OCI-LY1 (cell line): ENCODE results near the gene SUN5.

Experiments used
- H2AFZ ChIP-seq: fragments of 200-600 bp; sonication (generic), shearing (Covaris generic); 2 replicates; pipeline ENCODE4 v1.6.0; 2014; ENCODE audit warnings: antibody characterized with exemption, mild to moderate bottlenecking, low read length
- H3F3A ChIP-seq: fragments of 200-600 bp; sonication (generic), shearing (Covaris generic); 2 replicates; pipeline ENCODE4 v1.6.0; 2014; ENCODE audit warnings: mild to moderate bottlenecking, antibody characterized with exemption, low read length, moderate library complexity; ENCODE audit not compliant: insufficient read depth
- H3K27ac ChIP-seq: fragments of 200-600 bp; sonication (generic); 2 replicates; pipeline ENCODE4 v1.5.1; 2014; ENCODE audit warnings: low read length, mixed run types, mild to moderate bottlenecking, low read depth; ENCODE audit not compliant: poor library complexity, severe bottlenecking
- H3K27me3 ChIP-seq: fragments of 200-600 bp; sonication (generic); 2 replicates; pipeline ENCODE4 v1.6.0; 2014; ENCODE audit warnings: antibody characterized with exemption, mild to moderate bottlenecking, low read length, moderate library complexity; ENCODE audit not compliant: insufficient read depth
- H3K36me3 ChIP-seq: fragments of 200-600 bp; sonication (generic); 2 replicates; pipeline ENCODE4 v1.6.1; 2014; ENCODE audit warnings: mild to moderate bottlenecking, antibody characterized with exemption, low read length, moderate library complexity, mixed read lengths; ENCODE audit not compliant: insufficient read depth
- H3K4me1 ChIP-seq: fragments of 200-600 bp; sonication (generic); 2 replicates; pipeline ENCODE4 v1.5.1; 2014; ENCODE audit warnings: mild to moderate bottlenecking, low read length, moderate library complexity; ENCODE audit not compliant: insufficient read depth, severe bottlenecking
- H3K4me2 ChIP-seq: fragments of 200-600 bp; sonication (generic), shearing (Covaris generic); 2 replicates; pipeline ENCODE4 v1.6.1; 2014; ENCODE audit warnings: low read length
- H3K4me3 ChIP-seq: fragments of 200-600 bp; sonication (generic); 2 replicates; pipeline ENCODE4 v1.5.1; 2014; ENCODE audit warnings: low read length, low read depth, mild to moderate bottlenecking, mixed read lengths; ENCODE audit not compliant: poor library complexity, severe bottlenecking
- H3K79me2 ChIP-seq: fragments of 200-600 bp; shearing (Covaris generic); 2 replicates; pipeline ENCODE4 v1.6.1; 2016; ENCODE audit warnings: mixed run types, low read length, mixed read lengths; ENCODE audit not compliant: insufficient read depth
- H3K9ac ChIP-seq: fragments of 200-600 bp; sonication (generic), shearing (Covaris generic); 2 replicates; pipeline ENCODE4 v1.6.1; 2014; ENCODE audit warnings: mild to moderate bottlenecking, low read length, mixed read lengths
- H3K9me2 ChIP-seq: fragments of 200-600 bp; sonication (generic), shearing (Covaris generic); 2 replicates; pipeline ENCODE4 v1.6.1; 2014; ENCODE audit warnings: low read depth, mild to moderate bottlenecking, low read length, mixed read lengths
- H3K9me3 ChIP-seq: fragments of 200-600 bp; shearing (Covaris generic); 2 replicates; pipeline ENCODE4 v1.6.1; 2014; ENCODE audit warnings: low read length, mixed read lengths
- H4K20me1 ChIP-seq: fragments of 200-600 bp; sonication (generic), shearing (Covaris generic); 2 replicates; pipeline ENCODE4 v1.6.0; 2016; ENCODE audit warnings: mild to moderate bottlenecking, low read length; ENCODE audit not compliant: insufficient read depth
- CTCF ChIP-seq: fragments of 200-600 bp; sonication (generic), shearing (Covaris generic); IDR thresholded peaks from 2 replicates; pipeline ENCODE4 v1.5.1; 2017; ENCODE audit warnings: mild to moderate bottlenecking, antibody characterized with exemption, low read length, moderate library complexity, mixed read lengths
- EZH2 ChIP-seq: fragments of 200-600 bp; sonication (generic), shearing (Covaris generic); IDR thresholded peaks from 2 replicates; pipeline ENCODE4 v1.8.0; 2017; ENCODE audit warnings: borderline replicate concordance, mixed run types, mild to moderate bottlenecking, antibody characterized with exemption, low read length, moderate library complexity, mixed read lengths

SUN5 gene

GRCh38 chr20:33004141-33004751 lies at the start of gene SUN5:
TSS of gene SUN5 (minus strand) at chr20:33004433. CDS start at chr20:33004340, 93 bp downstream.
- H3K27me3 ChIP-seq: peaks cover 4% of the 10 kb centered on the region; the same call in 1 of the 2 replicates
- no peak within 1 kb of the TSS for H2AFZ ChIP-seq
- no peaks in the 10 kb centered on the region for H3K9me2 ChIP-seq
- no peak within 1 kb of the TSS for H3K4me2 ChIP-seq
- no peak within 1 kb of the TSS for H3K27ac ChIP-seq
- no peak within 1 kb of the TSS for H3K9ac ChIP-seq
- H3F3A ChIP-seq: no peaks in the 10 kb centered on the region
- H3K4me3 ChIP-seq: no peak within 1 kb of the TSS
- no peaks in the 10 kb centered on the region for H4K20me1 ChIP-seq
- H3K4me1 ChIP-seq: no peaks in the 10 kb centered on the region
- TF ChIP-seq CTCF (no peak), EZH2 (no peak)
- no peaks in the 10 kb centered on the region for H3K79me2 ChIP-seq
- no peaks in the 10 kb centered on the region for H3K36me3 ChIP-seq
- H3K9me3 ChIP-seq: no peaks in the 10 kb centered on the region

GRCh38 chr20:33053291-33054106 lies 49.3 kb upstream of the SUN5 start, which contains the start of gene BPIFB3:
TSS of gene BPIFB3 (plus strand) at chr20:33053903. CDS start at chr20:33055436, 1,533 bp downstream.
- Histone ChIP-seq H3K4me2 (no peak within 1 kb of the TSS), H4K20me1 (no peaks in the 10 kb centered on the region), H3K36me3 (no peaks in the 10 kb centered on the region), H3F3A (no peaks in the 10 kb centered on the region), H3K9me2 (no peaks in the 10 kb centered on the region), H3K27ac (no peak within 1 kb of the TSS), H3K4me1 (no peaks in the 10 kb centered on the region), H3K9me3 (no peaks in the 10 kb centered on the region), H3K4me3 (no peak within 1 kb of the TSS), H2AFZ (no peak within 1 kb of the TSS), H3K9ac (no peak within 1 kb of the TSS), H3K27me3 (no peaks in the 10 kb centered on the region), H3K79me2 (no peaks in the 10 kb centered on the region)
- no peak for TF ChIP-seq CTCF
- no peak for TF ChIP-seq EZH2

- Histone ChIP-seq H3K4me1 (no peaks in the 10 kb centered on the region), H3F3A (no peaks in the 10 kb centered on the region), H3K36me3 (no peaks in the 10 kb centered on the region), H3K27ac (no peak overlapping the region), H3K27me3 (peaks cover 4% of the 10 kb centered on the region; the same call in 1 of the 2 replicates), H3K9ac (no peak overlapping the region), H4K20me1 (no peaks in the 10 kb centered on the region), H3K79me2 (no peaks in the 10 kb centered on the region), H2AFZ (no peak overlapping the region), H3K9me2 (no peaks in the 10 kb centered on the region), H3K9me3 (no peaks in the 10 kb centered on the region), H3K4me3 (no peak overlapping the region), H3K4me2 (no peak overlapping the region)
- no peak for TF ChIP-seq EZH2
Observed at GRCh38 chr20:33051333-33051732, 47.1 kb upstream of the SUN5 start.
